GM21528 (cell line): Measurements from ENCODE around the gene C6orf132.
"Not testable (repeated sequence)": the region's sequence is repeated elsewhere in the genome, so short reads cannot be mapped to it uniquely, and the experiment has no call there.

ENCODE experiments used
- ATAC-seq: cut with Tn5 transposase; IDR thresholded peaks from one replicate; pipeline ENCODE4 v1.9.1; 2021; ENCODE audit warnings: mild to moderate bottlenecking, moderate library complexity; ENCODE audit not compliant: unreplicated experiment, low FRiP score

Gene C6orf132

GRCh38 chr6:42142118-42142835 lies at the start of gene C6orf132:
Gene C6orf132 (minus strand): TSS chr6:42142620. CDS start chr6:42142444, 176 bp downstream.
- ATAC-seq = no peak

GRCh38 chr6:42190554-42191183 lies 48.2 kb upstream of the C6orf132 start:
- no peak for ATAC-seq

GRCh38 chr6:42188406-42188805 lies 46.0 kb upstream of the C6orf132 start:
- no peak for ATAC-seq

GRCh38 chr6:42185597-42185996 lies 43.2 kb upstream of the C6orf132 start:
- no peak for ATAC-seq

- ATAC-seq = no peak
These were observed 42.1 kb upstream of the C6orf132 start for GRCh38 chr6:42184475-42184874.

- ATAC-seq = no peak
These were observed 39.7 kb upstream of the C6orf132 start for GRCh38 chr6:42182101-42182500.

GRCh38 chr6:42179945-42180313 lies 37.5 kb upstream of the C6orf132 start:
- no peak for ATAC-seq

- no peak for ATAC-seq
These were observed 37.0 kb upstream of the C6orf132 start for GRCh38 chr6:42179261-42179944.

GRCh38 chr6:42177514-42178364 lies 35.3 kb upstream of the C6orf132 start:
- no peak for ATAC-seq

GRCh38 chr6:42176981-42177380 lies 34.6 kb upstream of the C6orf132 start:
- no peak for ATAC-seq

- ATAC-seq = no peak
These were observed 33.4 kb upstream of the C6orf132 start for GRCh38 chr6:42175860-42176259.

GRCh38 chr6:42173101-42173500 lies 30.7 kb upstream of the C6orf132 start, which contains the start of gene GUCA1A:
Gene GUCA1A (plus strand): TSS chr6:42173364. CDS start chr6:42173614, 250 bp downstream.
- no peak for ATAC-seq

- ATAC-seq = no peak
These were observed 29.6 kb upstream of the C6orf132 start for GRCh38 chr6:42171813-42172581.

GRCh38 chr6:42169780-42170179 lies 27.4 kb upstream of the C6orf132 start:
- not testable (repeated sequence) for ATAC-seq

GRCh38 chr6:42168650-42169049 lies 26.2 kb upstream of the C6orf132 start:
- ATAC-seq = no peak

GRCh38 chr6:42166444-42167141 lies 24.2 kb upstream of the C6orf132 start:
- no peak for ATAC-seq

GRCh38 chr6:42165016-42165415 lies 22.6 kb upstream of the C6orf132 start:
- no peak for ATAC-seq

- no peak for ATAC-seq
These were observed 21.6 kb upstream of the C6orf132 start for GRCh38 chr6:42163981-42164380.

- no peak for ATAC-seq
These were observed 20.4 kb upstream of the C6orf132 start for GRCh38 chr6:42162812-42163211.
